Liver (tissue), 5 donors: ENCODE data around the gene SP140. TPM values are rescaled to one million over a fixed set of nuclear protein-coding genes. Genes with fewer than 3 reads are reported as not detected.

Experiments
- EGR1 ChIP-seq, 2 donors: IDR thresholded peaks; 2 replicates each; pipeline ENCODE4 v1.6.1; 2016 to 2018; ENCODE audit warnings: antibody characterized with exemption in 2 of 2, low read depth in 2 of 2
- GABPA ChIP-seq, 2 donors: IDR thresholded peaks in 1 of 2; conservative IDR thresholded peaks in 1 of 2; 2 replicates each; pipeline ENCODE4 v1.6.1; 2016; ENCODE audit warnings: antibody characterized with exemption in 2 of 2, mild to moderate bottlenecking in 1 of 2, moderate library complexity in 1 of 2
- JUND ChIP-seq, 2 donors: IDR thresholded peaks; 2 replicates each; pipeline ENCODE4 v1.6.1; 2016; ENCODE audit warnings: antibody characterized with exemption in 2 of 2
- NR2F2 ChIP-seq: IDR thresholded peaks from 2 replicates; pipeline ENCODE4 v1.6.1; 2016; ENCODE audit warnings: antibody characterized with exemption
- RXRA ChIP-seq, 2 donors: IDR thresholded peaks; 2 replicates each; pipeline ENCODE4 v1.6.1; 2017 to 2018; ENCODE audit warnings: antibody characterized with exemption in 2 of 2, mild to moderate bottlenecking in 1 of 2
- polyA plus RNA-seq, 2 donors: library from polyadenylated mRNA; stranded (reverse) in 1 of 2; unstranded in 1 of 2; fragments of 200-250 nt in 1 of 2; fragments of >200 nt in 1 of 2; fragmentation: Nextera tagmentation in 1 of 2; extraction: Ambion mirVana in 1 of 2; gene quantifications; one replicate each; pipeline versions ENCODE4 v1.2.1 to v1.2.3, GENCODE V29; 2013 to 2015
- total RNA-seq, 2 donors: library from RNA; depleted of rRNA; stranded (reverse); fragments of >200 nt; gene quantifications; one replicate each; pipeline ENCODE4 v1.2.3, GENCODE V29; 2014
- TF ChIP-seq, protein P1 (sequence below): IDR thresholded peaks from 2 replicates; pipeline ENCODE4 v1.6.1; 2016; ENCODE audit warnings: antibody characterized with exemption, mild to moderate bottlenecking
- TF ChIP-seq, protein P2 (sequence below): IDR thresholded peaks from 2 replicates; pipeline ENCODE4 v1.6.1; 2016; ENCODE audit warnings: antibody characterized with exemption
- donor health status: healthy.
- donor health status: healthy.
- donor health status: healthy.

SP140 gene
- total and polyA plus RNA-seq, 4 donors = 0.40 to 1.8 (median 0.77) TPM

DNA sequence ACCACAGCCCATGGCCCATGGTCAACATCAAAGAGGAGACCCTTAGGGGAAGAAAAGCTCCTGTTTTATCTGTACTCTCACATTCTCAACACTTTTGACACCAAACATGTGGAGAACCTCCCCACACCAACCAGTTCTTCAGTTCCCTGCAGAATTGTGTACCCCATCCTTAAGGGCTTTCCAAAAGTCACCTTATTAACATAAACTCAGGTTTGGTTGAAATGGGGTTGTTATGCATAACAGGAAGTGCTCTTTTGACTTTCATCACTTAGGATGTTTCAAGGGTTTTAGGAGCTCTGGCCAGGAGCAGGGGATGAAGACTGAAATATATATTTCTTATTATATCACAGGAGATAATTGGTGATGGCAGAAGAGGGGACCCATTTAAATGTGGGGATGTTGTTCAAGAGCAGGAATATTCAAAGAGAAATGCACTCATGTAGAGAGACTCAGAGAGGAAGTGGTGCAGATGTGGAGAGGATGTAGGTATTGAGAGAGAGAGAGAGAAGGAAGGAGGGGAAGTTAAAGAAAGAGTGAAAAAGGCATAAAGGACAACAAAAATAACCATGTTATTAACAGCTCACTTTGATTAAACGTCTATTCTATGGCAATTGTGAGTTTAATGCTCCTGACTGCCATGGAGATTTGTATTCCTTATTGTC is 136.6 kb downstream of the SP140 start (continued):
- TF ChIP-seq, protein P1, sequence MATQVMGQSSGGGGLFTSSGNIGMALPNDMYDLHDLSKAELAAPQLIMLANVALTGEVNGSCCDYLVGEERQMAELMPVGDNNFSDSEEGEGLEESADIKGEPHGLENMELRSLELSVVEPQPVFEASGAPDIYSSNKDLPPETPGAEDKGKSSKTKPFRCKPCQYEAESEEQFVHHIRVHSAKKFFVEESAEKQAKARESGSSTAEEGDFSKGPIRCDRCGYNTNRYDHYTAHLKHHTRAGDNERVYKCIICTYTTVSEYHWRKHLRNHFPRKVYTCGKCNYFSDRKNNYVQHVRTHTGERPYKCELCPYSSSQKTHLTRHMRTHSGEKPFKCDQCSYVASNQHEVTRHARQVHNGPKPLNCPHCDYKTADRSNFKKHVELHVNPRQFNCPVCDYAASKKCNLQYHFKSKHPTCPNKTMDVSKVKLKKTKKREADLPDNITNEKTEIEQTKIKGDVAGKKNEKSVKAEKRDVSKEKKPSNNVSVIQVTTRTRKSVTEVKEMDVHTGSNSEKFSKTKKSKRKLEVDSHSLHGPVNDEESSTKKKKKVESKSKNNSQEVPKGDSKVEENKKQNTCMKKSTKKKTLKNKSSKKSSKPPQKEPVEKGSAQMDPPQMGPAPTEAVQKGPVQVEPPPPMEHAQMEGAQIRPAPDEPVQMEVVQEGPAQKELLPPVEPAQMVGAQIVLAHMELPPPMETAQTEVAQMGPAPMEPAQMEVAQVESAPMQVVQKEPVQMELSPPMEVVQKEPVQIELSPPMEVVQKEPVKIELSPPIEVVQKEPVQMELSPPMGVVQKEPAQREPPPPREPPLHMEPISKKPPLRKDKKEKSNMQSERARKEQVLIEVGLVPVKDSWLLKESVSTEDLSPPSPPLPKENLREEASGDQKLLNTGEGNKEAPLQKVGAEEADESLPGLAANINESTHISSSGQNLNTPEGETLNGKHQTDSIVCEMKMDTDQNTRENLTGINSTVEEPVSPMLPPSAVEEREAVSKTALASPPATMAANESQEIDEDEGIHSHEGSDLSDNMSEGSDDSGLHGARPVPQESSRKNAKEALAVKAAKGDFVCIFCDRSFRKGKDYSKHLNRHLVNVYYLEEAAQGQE = no peak
- TF ChIP-seq, protein P2, sequence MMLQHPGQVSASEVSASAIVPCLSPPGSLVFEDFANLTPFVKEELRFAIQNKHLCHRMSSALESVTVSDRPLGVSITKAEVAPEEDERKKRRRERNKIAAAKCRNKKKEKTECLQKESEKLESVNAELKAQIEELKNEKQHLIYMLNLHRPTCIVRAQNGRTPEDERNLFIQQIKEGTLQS = no peak
- no peak for TF ChIP-seq JUND (IDR thresholded peaks at IDR 0.05)
- TF ChIP-seq GABPA (IDR thresholded peaks at IDR 0.05 in 1 of 2, conservative IDR thresholded peaks at IDR 0.05 in 1 of 2) = no peak
- TF ChIP-seq NR2F2 = no peak
- no peak for TF ChIP-seq RXRA (IDR thresholded peaks at IDR 0.05)
- no peak for TF ChIP-seq EGR1 (IDR thresholded peaks at IDR 0.05; ENCODE audit: low read depth in 2 of 2)

Other genes starting within 250 kb of the SP140 start
- gene SLC16A14, start 156.8 kb upstream of the SP140 start, total RNA-seq = 1 to 10 TPM in 1 of 2 donors, under 1 TPM in 1; 0.79 to 3.7 TPM
- gene SLC16A14, start 156.8 kb upstream of the SP140 start, polyA plus RNA-seq = 1 to 10 TPM in 1 of 2 donors, under 1 TPM in 1; 0.28 to 1.4 TPM
- 1 to 10 TPM; 5.3 to 9.9 TPM for gene SP110, start 5.8 kb upstream of the SP140 start, total RNA-seq
- gene SP110, start 5.8 kb upstream of the SP140 start, polyA plus RNA-seq = 10 to 100 TPM in 1 of 2 donors, 1 to 10 TPM in 1; 6.6 to 15.4 TPM
- gene SP140L, start 101.5 kb downstream of the SP140 start, total RNA-seq = 10 to 100 TPM in 1 of 2 donors, 1 to 10 TPM in 1; 3.1 to 21.5 TPM
- 1 to 10 TPM; 5.8 to 7.4 TPM for gene SP140L, start 101.5 kb downstream of the SP140 start, polyA plus RNA-seq
- gene SP100, start 190.5 kb downstream of the SP140 start, total RNA-seq = 10 to 100 TPM; 29.0 to 37.1 TPM
- gene SP100, start 190.5 kb downstream of the SP140 start, polyA plus RNA-seq = 10 to 100 TPM; 21.9 to 45.5 TPM